GM18909 (cell line): ENCODE measurements around the gene MTIF2.
"Not testable (repeated sequence)": the region's sequence is repeated elsewhere in the genome, so short reads cannot be mapped to it uniquely, and the experiment has no call there.

Source experiments
- ATAC-seq: cut with Tn5 transposase; IDR thresholded peaks from one replicate; pipeline ENCODE4 v1.9.1; 2021; ENCODE audit warnings: mild to moderate bottlenecking; ENCODE audit not compliant: unreplicated experiment, poor library complexity

The MTIF2 gene

GRCh38 chr2:55268907-55269644 lies at the start of gene MTIF2:
TSS of gene MTIF2 (minus strand) at chr2:55269231. CDS start at chr2:55263858, 5,373 bp downstream.
- peak; percentile 98 for ATAC-seq

DNA sequence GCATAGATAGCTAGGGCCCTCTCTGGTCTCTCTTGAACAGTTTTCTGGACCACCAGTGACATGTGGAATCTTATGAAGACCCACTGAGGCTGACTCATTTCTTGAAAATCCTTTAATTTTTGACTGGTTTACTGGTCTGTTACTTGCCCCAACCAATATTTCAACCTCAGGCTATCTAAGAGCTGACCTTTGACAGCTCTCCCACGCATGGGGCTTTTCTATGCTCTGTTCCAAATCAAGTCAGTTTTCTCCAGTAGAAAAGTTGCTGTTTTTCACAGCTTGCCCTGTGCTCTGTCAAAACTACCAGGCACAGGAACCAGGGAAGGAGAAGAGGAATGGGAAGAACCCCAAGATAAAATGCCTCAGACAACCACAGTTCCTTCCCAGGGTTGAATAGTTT lies 46.0 kb upstream of the MTIF2 start:
- ATAC-seq: no peak

GRCh38 chr2:55311444-55311870 lies 42.4 kb upstream of the MTIF2 start:
- ATAC-seq: peak; percentile 96

- ATAC-seq: no peak
Observed at GRCh38 chr2:55309446-55309845, 40.4 kb upstream of the MTIF2 start.

GRCh38 chr2:55302241-55302640 lies 33.2 kb upstream of the MTIF2 start:
- peak; percentile 79 for ATAC-seq

GRCh38 chr2:55301277-55301676 lies 32.2 kb upstream of the MTIF2 start:
- no peak for ATAC-seq

DNA sequence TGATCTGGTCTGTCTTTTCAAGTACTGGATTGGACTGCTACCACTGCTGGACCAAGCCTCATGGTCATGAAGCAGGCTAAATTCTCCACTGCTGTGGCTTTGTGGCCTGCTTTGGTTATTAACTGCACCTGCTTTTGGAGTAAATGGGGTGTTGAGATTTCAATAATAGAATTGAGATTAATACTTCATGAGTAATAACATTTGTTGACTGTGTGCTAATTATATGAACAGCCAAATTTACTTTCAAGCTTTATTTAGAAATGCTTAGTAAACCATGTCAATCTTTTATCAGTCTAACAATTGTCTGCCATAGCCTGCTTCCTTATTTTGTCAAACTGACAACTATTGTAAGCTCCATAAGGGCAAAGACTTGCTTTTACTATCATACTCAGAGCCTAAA lies 27.4 kb upstream of the MTIF2 start:
- peak; percentile 43 for ATAC-seq

- ATAC-seq: no peak
Observed at GRCh38 chr2:55283083-55283482, 14.1 kb upstream of the MTIF2 start.

- ATAC-seq: peak; percentile 98
Observed at GRCh38 chr2:55282110-55282917, 13.3 kb upstream of the MTIF2 start.

DNA sequence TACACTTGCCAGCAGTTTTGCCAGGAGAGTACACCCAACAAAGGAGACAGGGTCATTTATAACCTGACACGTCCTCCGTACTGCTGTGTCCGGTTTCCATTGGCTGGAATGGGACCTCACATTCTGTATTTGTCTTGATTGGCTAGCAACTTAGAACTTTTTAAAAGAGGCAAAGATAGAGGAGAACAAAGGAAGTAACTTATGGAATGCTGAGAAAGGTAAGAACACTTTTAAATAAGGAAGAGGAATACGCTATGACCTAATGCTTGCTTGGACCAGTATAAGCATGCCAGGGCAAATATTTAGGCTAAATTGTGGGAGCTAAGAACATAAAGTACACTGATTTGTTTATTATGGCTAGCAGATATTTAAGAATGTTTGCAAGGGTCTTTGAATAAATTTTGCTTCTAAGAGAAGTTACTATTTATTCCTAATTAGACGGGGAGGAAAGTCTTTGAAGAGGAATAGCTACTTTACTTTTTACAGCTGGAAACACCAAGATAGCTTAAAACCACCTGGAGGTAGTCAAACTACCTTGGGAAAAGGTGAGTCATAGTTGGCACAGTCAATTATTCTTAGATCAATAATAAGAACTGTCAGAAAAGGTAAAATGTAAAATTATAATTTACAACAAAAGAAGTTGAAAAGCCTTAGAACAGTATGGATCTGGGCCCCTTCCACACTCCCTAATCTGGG lies 12.0 kb upstream of the MTIF2 start:
- not testable (repeated sequence) for ATAC-seq

GRCh38 chr2:55279859-55280424 lies 10.9 kb upstream of the MTIF2 start:
- ATAC-seq: not testable (repeated sequence)

- not testable (repeated sequence) for ATAC-seq
Observed at GRCh38 chr2:55279214-55279835, 10.3 kb upstream of the MTIF2 start.

- no peak for ATAC-seq
Observed at GRCh38 chr2:55277310-55277709, 8.3 kb upstream of the MTIF2 start.

DNA sequence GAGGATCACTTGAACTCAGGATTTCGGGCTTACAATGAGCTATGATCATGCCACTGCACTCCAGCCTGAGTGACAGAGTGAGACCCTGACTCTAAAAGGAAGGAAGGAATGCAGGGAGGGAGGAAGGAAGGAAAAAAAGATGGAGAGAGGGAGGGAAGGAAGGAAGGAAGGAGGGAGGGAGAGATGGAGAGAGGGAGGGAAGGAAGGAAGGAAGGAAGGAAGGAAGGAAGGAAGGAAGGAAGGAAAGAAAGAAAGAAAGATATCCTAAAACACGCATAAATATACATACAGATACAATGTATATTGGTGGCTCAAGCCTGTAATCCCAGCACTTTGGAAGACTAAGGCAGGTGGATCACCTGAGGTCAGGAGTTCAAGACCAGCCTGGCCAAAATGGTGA lies 5.3 kb upstream of the MTIF2 start:
- not testable (repeated sequence) for ATAC-seq

DNA sequence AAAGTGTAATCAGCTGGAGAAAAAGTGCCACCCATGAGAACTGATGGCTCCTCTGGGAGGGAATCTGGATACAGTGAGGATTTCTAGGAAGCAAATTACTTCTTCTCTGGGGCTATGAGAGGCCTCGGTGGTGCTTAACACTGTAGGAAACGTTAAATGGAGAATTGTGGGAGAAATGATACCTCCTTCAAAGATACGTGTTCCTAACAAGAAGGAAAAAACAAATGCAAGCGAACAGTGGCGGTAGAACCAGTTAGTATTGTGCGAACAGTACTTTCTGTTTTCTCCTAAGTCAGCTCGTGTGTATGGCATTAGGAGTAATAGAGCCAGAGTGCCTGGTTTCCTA lies 587 bp upstream of the MTIF2 start:
- ATAC-seq: no peak

- no peak for ATAC-seq
Observed at GRCh38 chr2:55268288-55268906, 634 bp downstream of the MTIF2 start.

DNA sequence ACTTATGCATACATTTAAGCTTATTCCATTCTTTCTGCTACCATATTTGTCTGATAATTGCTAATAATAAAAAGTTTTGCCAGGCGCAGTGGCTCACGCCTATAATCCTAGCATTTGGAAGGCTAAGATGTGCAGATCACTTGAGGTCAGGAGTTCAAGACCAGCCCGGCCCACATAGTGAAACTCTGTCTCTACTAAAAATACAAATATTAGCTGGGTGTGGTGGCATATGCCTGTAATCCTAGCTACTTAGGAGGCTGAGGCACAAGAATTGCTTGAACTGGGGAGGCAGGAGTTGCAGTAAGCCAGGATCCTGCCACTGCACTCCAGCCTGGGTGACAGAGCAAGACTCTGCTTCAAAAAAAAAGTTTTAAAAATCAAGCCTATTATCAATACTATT lies 9.4 kb downstream of the MTIF2 start:
- ATAC-seq: not testable (repeated sequence)

DNA sequence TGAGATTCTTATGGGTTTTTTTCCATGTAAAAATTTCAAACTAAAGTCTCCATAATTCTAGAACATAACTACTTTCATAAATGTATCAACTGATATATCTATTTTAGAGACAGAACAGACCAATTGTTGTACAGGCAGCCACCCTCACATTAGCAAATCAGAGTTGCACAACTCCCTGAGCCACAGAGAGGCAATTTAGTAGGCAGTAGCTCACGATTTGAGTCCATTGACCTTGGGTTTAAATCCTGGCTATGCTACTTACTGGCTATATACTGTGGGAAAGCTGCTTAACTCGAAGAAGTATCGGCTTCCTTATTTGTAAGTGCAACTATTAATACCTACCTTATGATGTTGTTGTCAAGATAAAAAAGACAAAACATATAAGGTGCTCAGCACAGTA lies 16.2 kb downstream of the MTIF2 start:
- no peak for ATAC-seq

DNA sequence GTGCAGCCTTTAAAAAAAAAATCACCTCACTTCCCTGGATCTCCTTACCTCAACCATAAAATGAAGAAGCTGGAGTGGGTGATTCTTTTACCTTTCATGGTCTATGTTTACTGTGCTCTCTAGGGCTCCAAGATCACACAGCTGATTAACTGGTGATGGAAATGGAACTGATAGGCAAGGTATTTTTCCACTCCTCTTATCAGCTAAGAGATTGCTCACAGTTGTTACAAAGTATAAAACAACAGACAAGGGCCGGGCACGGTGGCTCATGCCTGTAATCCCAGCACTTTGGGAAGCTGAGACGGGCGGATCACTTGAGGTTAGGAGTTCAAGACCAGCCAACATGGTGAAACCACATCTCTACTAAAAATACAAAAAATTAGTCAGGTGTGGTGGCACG lies 22.0 kb downstream of the MTIF2 start:
- ATAC-seq: no peak

DNA sequence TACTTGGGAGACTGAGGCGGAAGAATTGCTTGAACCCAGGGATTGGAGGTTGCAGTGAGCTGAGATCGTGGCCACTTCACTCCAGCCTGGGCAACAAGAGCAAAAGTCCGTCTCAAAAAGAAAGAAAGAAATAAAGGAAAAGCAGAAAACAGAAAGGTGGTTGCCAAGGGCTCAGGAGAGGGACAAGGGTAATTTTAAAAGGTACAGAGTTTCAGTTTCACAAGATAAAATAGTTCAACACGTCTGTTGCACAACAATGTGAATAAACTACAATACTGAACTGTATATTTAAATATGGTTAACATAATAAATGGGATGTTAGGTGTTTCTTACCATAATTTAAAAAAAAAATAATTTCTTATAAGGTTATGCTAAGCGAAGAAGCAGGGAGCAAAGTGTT lies 23.6 kb downstream of the MTIF2 start:
- no peak for ATAC-seq
